HCT116 (cell line): ENCODE results near the gene MVK. TPM values are rescaled to one million over a fixed set of nuclear protein-coding genes. Genes with fewer than 3 reads are reported as not detected.

Experiments used
- ATAC-seq: fragments of 200-7000 bp; cut with Tn5 transposase; 2 replicates; pipeline ENCODE4 v1.9.1; 2020; ENCODE audit warnings: mild to moderate bottlenecking, moderate library complexity
- BruUV-seq: library from RNA; stranded (reverse); fragments of 400-500 nt; replicated peaks from 2 replicates; lab custom pipeline; 2021; lab: Mats Ljungman, UMichigan
- CTCF ChIA-PET: fragments of 300-600 bp; sonication (Branson Sonifier 250); formaldehyde crosslinking; loops from one replicate; lab custom pipeline; 2021; ENCODE audit warnings: antibody characterized with exemption; lab: Charles Lee
- POLR2A ChIA-PET: fragments of 300-600, 350-600 bp; sonication (Branson Sonifier 250); formaldehyde crosslinking; loops from one replicate; lab custom pipeline; 2021; ENCODE audit warnings: antibody characterized with exemption; lab: Charles Lee
- RAD21 ChIA-PET, 2 experiments: fragments of 300-600 bp; sonication (Branson Sonifier 250); formaldehyde crosslinking; loops; one replicate each; lab custom pipeline; 2023; ENCODE audit warnings: low total read pairs in 2 of 2; ENCODE audit not compliant: uncharacterized antibody in 2 of 2, unreplicated experiment in 2 of 2, low non-redundant PET in 1 of 2; lab: Charles Lee
- DNase-seq: peaks from one replicate; pipeline ENCODE4 v3.0.0-alpha.2; 2010; ENCODE audit warnings: low read depth, low spot score
- H2AFZ ChIP-seq: fragments of 200-600 bp; shearing (Covaris generic), sonication (generic); 2 replicates; pipeline ENCODE4 v1.6.1; 2017; ENCODE audit warnings: low read depth, mixed run types, mixed read lengths, antibody characterized with exemption, low read length; ENCODE audit not compliant: poor library complexity, severe bottlenecking
- H3K27ac ChIP-seq: 2 replicates; pipeline ENCODE4 v1.5.1; 2012; ENCODE audit warnings: low read depth, low read length
- H3K27me3 ChIP-seq: fragments of 200-600 bp; sonication (generic); 2 replicates; pipeline ENCODE4 v1.6.1; 2016; ENCODE audit warnings: mixed run types, low read length, mixed read lengths; ENCODE audit not compliant: insufficient read depth
- H3K36me3 ChIP-seq, 2 experiments: fragments of 200-500 bp in 1 of 2; fragments of 200-600 bp in 1 of 2; sonication (Bioruptor generic) in 1 of 2; sonication (generic) in 1 of 2; 2 replicates each; pipeline versions ENCODE4 v1.5.1 to v1.6.1; 2014 to 2016; ENCODE audit warnings: low read length in 2 of 2, inconsistent platforms in 1 of 2, mixed read lengths in 1 of 2, mixed run types in 1 of 2; ENCODE audit not compliant: insufficient read depth in 2 of 2, control insufficient read depth in 1 of 2
- H3K4me1 ChIP-seq, 2 experiments: fragments of 200-600 bp in 1 of 2; sonication (generic) in 1 of 2; 2 replicates each; pipeline versions ENCODE4 v1.5.1 to v1.6.1; 2012 to 2017; ENCODE audit warnings: low read length in 2 of 2, inconsistent platforms in 1 of 2, mild to moderate bottlenecking in 1 of 2, mixed read lengths in 1 of 2, mixed run types in 1 of 2, moderate library complexity in 1 of 2; ENCODE audit not compliant: insufficient read depth in 2 of 2, control insufficient read depth in 1 of 2
- H3K4me2 ChIP-seq: fragments of 200-600 bp; sonication (generic); 2 replicates; pipeline ENCODE4 v1.6.1; 2017; ENCODE audit warnings: mixed run types, low read length, mixed read lengths
- H3K4me3 ChIP-seq, 2 experiments: fragments of 200-600 bp in 1 of 2; sonication (generic) in 1 of 2; replicated peaks in 1 of 2; 2 replicates each; pipeline ENCODE4 v1.5.1; 2011 to 2016; ENCODE audit warnings: low read length in 2 of 2, control low read depth in 1 of 2, low read depth in 1 of 2, mild to moderate bottlenecking in 1 of 2, mixed read lengths in 1 of 2, mixed run types in 1 of 2
- H3K79me2 ChIP-seq: fragments of 200-600 bp; sonication (generic); 2 replicates; pipeline ENCODE4 v1.6.1; 2017; ENCODE audit warnings: mild to moderate bottlenecking, mixed run types, low read length, moderate library complexity, mixed read lengths; ENCODE audit not compliant: insufficient read depth
- H3K9ac ChIP-seq: fragments of 200-600 bp; sonication (generic); 2 replicates; pipeline ENCODE4 v1.6.1; 2016; ENCODE audit warnings: low read length, mixed read lengths
- H3K9me2 ChIP-seq: fragments of 200-600 bp; sonication (generic), shearing (Covaris generic); 2 replicates; pipeline ENCODE4 v1.6.1; 2017; ENCODE audit warnings: mixed run types, mild to moderate bottlenecking, moderate library complexity; ENCODE audit not compliant: insufficient read depth
- H3K9me3 ChIP-seq, 2 experiments: fragments of 200-500 bp in 1 of 2; fragments of 200-600 bp in 1 of 2; sonication (Bioruptor generic) in 1 of 2; sonication (generic) in 1 of 2; 2 replicates each; pipeline ENCODE4 v1.6.1; 2014 to 2017; ENCODE audit warnings: low read length in 2 of 2, mixed read lengths in 2 of 2, inconsistent platforms in 1 of 2, low read depth in 1 of 2, mild to moderate bottlenecking in 1 of 2, mixed run types in 1 of 2, moderate library complexity in 1 of 2; ENCODE audit not compliant: control insufficient read depth in 1 of 2, insufficient read depth in 1 of 2
- H4K20me1 ChIP-seq: fragments of 200-600 bp; sonication (generic), shearing (Covaris generic); 2 replicates; pipeline ENCODE4 v1.6.1; 2017; ENCODE audit warnings: mixed run types, mild to moderate bottlenecking, moderate library complexity; ENCODE audit not compliant: insufficient read depth
- CEBPB ChIP-seq: IDR thresholded peaks from 2 replicates; pipeline ENCODE4 v1.6.1; 2012; ENCODE audit warnings: low read depth
- ELF1 ChIP-seq: IDR thresholded peaks from 2 replicates; pipeline ENCODE4 v1.6.1; 2012; ENCODE audit warnings: low read depth, borderline replicate concordance
- EZH2 ChIP-seq: fragments of 200-600 bp; sonication (generic); IDR thresholded peaks from 2 replicates; pipeline ENCODE4 v1.6.1; 2017; ENCODE audit warnings: antibody characterized with exemption, mixed run types
- FOSL1 ChIP-seq: IDR thresholded peaks from 2 replicates; pipeline ENCODE4 v1.6.1; 2012; ENCODE audit warnings: low read depth
- POLR2A ChIP-seq: IDR thresholded peaks from 2 replicates; pipeline ENCODE4 v1.7.0; 2011; ENCODE audit warnings: borderline replicate concordance; ENCODE audit not compliant: insufficient read depth, insufficient read length; ENCODE audit errors: extremely low read depth
- REST ChIP-seq: IDR thresholded peaks from 2 replicates; pipeline ENCODE4 v1.6.1; 2012; ENCODE audit warnings: low read depth
- SP1 ChIP-seq: IDR thresholded peaks from 2 replicates; pipeline ENCODE4 v1.6.1; 2012; ENCODE audit warnings: low read depth
- SRF ChIP-seq: IDR thresholded peaks from 2 replicates; pipeline ENCODE4 v1.6.1; 2012; ENCODE audit warnings: low read depth
- TCF7L2 ChIP-seq: IDR thresholded peaks from 2 replicates; pipeline ENCODE4 v1.7.0; 2011; ENCODE audit warnings: borderline replicate concordance, inconsistent platforms; ENCODE audit not compliant: insufficient read depth, insufficient read length; ENCODE audit errors: extremely low read depth
- YY1 ChIP-seq: IDR thresholded peaks from 2 replicates; pipeline ENCODE4 v1.6.1; 2011; ENCODE audit warnings: low read length, low read depth, moderate library complexity, mild to moderate bottlenecking; ENCODE audit not compliant: insufficient replicate concordance; ENCODE audit errors: extremely low read depth
- ZBTB33 ChIP-seq: IDR thresholded peaks from 2 replicates; pipeline ENCODE4 v1.6.1; 2011; ENCODE audit warnings: mild to moderate bottlenecking, low read length, moderate library complexity; ENCODE audit not compliant: insufficient replicate concordance; ENCODE audit errors: extremely low read depth
- ZFX ChIP-seq: fragments of 450-650 bp; IDR thresholded peaks from 2 replicates; pipeline ENCODE4 v1.6.1; 2017
- ZNF274 ChIP-seq: fragments of 200-500 bp; sonication (Bioruptor generic); IDR thresholded peaks from 2 replicates; pipeline ENCODE4 v1.6.1; 2014; ENCODE audit warnings: mild to moderate bottlenecking, low read depth, low read length, inconsistent platforms
- intact Hi-C: fragments of 100-400 bp; cut with micrococcal nuclease; formaldehyde crosslinking; loops from 2 replicates; pipeline ENCODE4 v1.10.0; 2022
- total RNA-seq: library from RNA; stranded (reverse); gene quantifications from one replicate; pipeline ENCODE4 v1.2.1, GENCODE V29; 2021; ENCODE audit not compliant: unreplicated experiment

The MVK gene
- total RNA-seq, 1 experiment from 2014 or later = 17.3 TPM

GRCh38 chr12:109605599-109606228 is 32.1 kb downstream of the MVK start:
- ChIA-PET CTCF (interaction anchor here (0.8 kb wide), 1 partner anchor 8 kb away, joined by 3 read pairs; no protein-coding TSS in a partner anchor), RAD21 (no interaction called here), POLR2A (no interaction called here)
- Histone ChIP-seq H3K4me1 (no peaks in the 10 kb centered on the region), H3K27me3 (peaks cover 4% of the 10 kb centered on the region; the same call in 1 of the 2 replicates), H3K9me3 (no peaks in the 10 kb centered on the region), H2AFZ (no peak overlapping the region), H3K4me3 (no peak overlapping the region), H3K79me2 (no peaks in the 10 kb centered on the region), H3K27ac (no peak overlapping the region), H4K20me1 (no peaks in the 10 kb centered on the region), H3K9me2 (no peaks in the 10 kb centered on the region), H3K4me2 (no peak overlapping the region), H3K9ac (no peak overlapping the region), H3K36me3 (no peaks in the 10 kb centered on the region)
- BruUV-seq = no TSS peak
- TF ChIP-seq CEBPB = no peak
- no peak for TF ChIP-seq YY1
- no peak for TF ChIP-seq EZH2
- TF ChIP-seq REST = no peak
- no peak for TF ChIP-seq ZFX
- TF ChIP-seq ZNF274 = no peak
- no peak for TF ChIP-seq TCF7L2
- TF ChIP-seq POLR2A = no peak
- no peak for TF ChIP-seq SP1
- TF ChIP-seq ELF1 = no peak
- TF ChIP-seq FOSL1 = no peak
- no peak for TF ChIP-seq ZBTB33
- TF ChIP-seq SRF = no peak
- ATAC-seq (no peak), DNase-seq (no peak)
- intact Hi-C loops = no loop called here
